Stomach smooth muscle (tissue), 2 donors: ENCODE data around the gene SH3BGRL.
"Not testable (repeated sequence)": the region's sequence is repeated elsewhere in the genome, so short reads cannot be mapped to it uniquely, and the experiment has no call there.

Experiments used
- H3K27ac ChIP-seq: one replicate; pipeline ENCODE4 v1.7.0; 2013; ENCODE audit warnings: mild to moderate bottlenecking, low read length, inconsistent platforms
- H3K27me3 ChIP-seq, 2 donors: one replicate each; pipeline ENCODE4 v1.7.0; 2013; ENCODE audit warnings: low read length in 2 of 2; ENCODE audit not compliant: insufficient read depth in 2 of 2, control insufficient read depth in 1 of 2
- H3K36me3 ChIP-seq, 2 donors: one replicate each; pipeline ENCODE4 v1.7.0; 2013; ENCODE audit warnings: low read length in 2 of 2; ENCODE audit not compliant: control insufficient read depth in 2 of 2, insufficient read depth in 2 of 2
- H3K4me1 ChIP-seq: one replicate; pipeline ENCODE4 v1.7.0; 2013; ENCODE audit warnings: low read length; ENCODE audit not compliant: control insufficient read depth, insufficient read depth
- H3K4me3 ChIP-seq, 2 donors: one replicate each; pipeline ENCODE4 v1.7.0; 2013; ENCODE audit warnings: low read length in 2 of 2
- H3K9ac ChIP-seq, 2 donors: one replicate each; pipeline ENCODE4 v1.7.0; 2013; ENCODE audit warnings: low read length in 2 of 2, mild to moderate bottlenecking in 1 of 2
- H3K9me3 ChIP-seq, 2 donors: one replicate each; pipeline ENCODE4 v1.7.0; 2013; ENCODE audit warnings: low read length in 2 of 2; ENCODE audit not compliant: control insufficient read depth in 2 of 2
- donor health status: healthy.
- donor health status: Pancreatic carcinoma.

Gene SH3BGRL

DNA sequence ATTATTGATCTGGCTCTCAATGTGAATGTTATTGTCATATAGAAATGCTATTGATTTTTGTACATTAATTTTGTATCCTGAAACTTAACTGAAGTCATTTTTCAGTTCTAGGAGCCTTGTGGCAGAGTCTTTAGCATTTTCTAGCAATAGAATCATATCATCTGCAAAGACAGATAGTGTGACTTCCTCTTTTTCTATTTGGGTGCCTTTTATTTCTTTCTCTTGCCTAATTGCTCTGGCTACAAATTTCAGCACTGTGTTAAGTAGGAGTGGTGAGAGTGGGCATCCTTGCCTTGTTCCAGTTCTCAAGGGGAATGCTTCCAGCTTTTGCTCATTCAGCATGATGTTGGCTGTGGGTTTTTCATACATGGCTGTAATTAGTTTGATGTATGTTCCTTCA lies 102.7 kb downstream of the SH3BGRL start:
- H3K36me3 ChIP-seq: no peaks in the 10 kb centered on the region
- no peak overlapping the region for H3K9ac ChIP-seq
- H3K4me1 ChIP-seq: no peaks in the 10 kb centered on the region
- H3K27me3 ChIP-seq: no peaks in the 10 kb centered on the region
- H3K27ac ChIP-seq: no peak overlapping the region
- no peaks in the 10 kb centered on the region for H3K9me3 ChIP-seq
- H3K4me3 ChIP-seq: no peak overlapping the region

- Histone ChIP-seq H3K27ac (no peak overlapping the region), H3K4me1 (no peaks in the 10 kb centered on the region), H3K36me3 (no peaks in the 10 kb centered on the region), H3K27me3 (no peaks in the 10 kb centered on the region), H3K9ac (no peak overlapping the region), H3K9me3 (no peaks in the 10 kb centered on the region), H3K4me3 (no peak overlapping the region)
Measured at GRCh38 chrX:81305240-81305639, 103.3 kb downstream of the SH3BGRL start.

DNA sequence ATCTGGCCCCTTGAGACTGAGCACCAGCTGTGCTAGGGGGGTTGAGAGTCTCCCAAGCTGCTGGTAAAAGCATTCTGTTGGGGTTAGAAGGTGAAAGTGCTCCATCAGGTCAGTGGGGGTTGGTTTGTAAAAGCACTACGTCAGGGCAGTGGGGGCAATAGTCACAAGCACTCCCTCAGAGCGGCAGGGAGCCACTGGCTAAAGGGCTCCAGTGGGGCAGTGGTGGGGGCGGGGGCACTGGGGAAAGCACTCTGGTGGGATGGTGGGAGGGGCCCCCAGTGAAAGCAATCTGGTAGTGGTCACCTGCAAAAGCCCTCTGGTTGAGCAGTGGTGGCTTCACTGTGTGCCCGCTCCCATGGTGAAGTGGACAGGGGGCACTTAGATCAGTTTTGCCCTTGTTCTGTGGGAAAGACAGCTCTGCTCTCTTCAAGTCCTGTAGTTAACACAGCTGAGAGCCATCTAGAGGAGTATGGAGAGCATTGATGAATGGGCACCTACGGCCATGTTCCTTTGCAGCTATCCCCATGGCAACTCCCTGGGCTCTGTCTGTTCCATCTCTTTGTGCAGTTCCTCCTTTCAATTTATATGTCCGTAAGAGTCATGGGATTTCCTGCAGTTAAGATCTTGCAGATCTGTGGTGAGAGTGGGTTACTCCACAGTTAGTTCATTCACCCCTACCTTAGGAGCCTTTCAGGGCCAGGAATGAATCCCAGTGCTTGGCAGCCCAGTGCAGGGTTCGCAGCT lies 106.4 kb downstream of the SH3BGRL start:
- no peaks in the 10 kb centered on the region for H3K27me3 ChIP-seq
- H3K9ac ChIP-seq: no peak overlapping the region
- no peak overlapping the region for H3K4me3 ChIP-seq
- H3K4me1 ChIP-seq: no peaks in the 10 kb centered on the region
- no peak overlapping the region for H3K27ac ChIP-seq
- H3K36me3 ChIP-seq: no peaks in the 10 kb centered on the region
- H3K9me3 ChIP-seq: no peaks in the 10 kb centered on the region

DNA sequence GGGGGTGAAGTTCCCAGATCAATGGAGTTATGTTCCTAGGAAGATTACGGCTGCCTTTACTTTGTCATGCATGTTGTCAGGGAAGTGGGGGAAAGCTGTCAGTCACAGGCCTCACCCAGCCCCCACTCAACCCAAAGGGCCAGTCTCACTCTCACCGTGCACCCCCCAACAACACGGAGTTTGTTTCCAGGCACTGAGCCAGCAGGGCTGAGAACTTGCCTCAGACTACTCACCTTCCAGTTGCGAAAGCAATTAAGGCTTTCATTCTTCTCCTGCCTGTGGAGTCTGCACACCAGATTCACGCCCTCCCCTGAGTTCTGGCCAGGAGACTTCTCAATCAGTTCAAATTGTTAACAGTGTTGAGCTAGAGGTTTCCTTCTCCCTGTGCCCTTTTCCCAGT lies 114.3 kb downstream of the SH3BGRL start:
- no peak overlapping the region for H3K9ac ChIP-seq
- no peaks in the 10 kb centered on the region for H3K36me3 ChIP-seq
- no peak overlapping the region for H3K4me3 ChIP-seq
- no peaks in the 10 kb centered on the region for H3K4me1 ChIP-seq
- no peak overlapping the region for H3K27ac ChIP-seq
- no peaks in the 10 kb centered on the region for H3K9me3 ChIP-seq
- H3K27me3 ChIP-seq: no peaks in the 10 kb centered on the region

DNA sequence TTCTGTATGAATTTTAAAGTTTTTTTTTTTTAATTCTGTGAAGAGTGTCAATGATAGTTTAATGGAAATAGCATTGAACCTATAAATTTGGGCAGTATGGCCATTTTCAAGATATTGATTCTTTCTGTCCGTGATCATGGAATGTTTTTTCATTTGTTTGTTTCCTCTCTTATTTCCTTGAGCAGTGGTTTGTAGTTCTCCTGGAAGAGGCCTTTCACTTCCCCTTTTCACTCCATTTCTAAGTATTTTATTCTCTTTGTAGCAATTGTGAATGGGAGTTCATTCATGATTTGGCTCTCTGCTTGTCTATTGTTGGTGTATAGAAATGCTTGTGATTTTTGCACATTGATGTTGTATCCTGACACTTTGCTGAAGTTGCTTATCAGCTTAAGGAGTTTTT lies 129.8 kb downstream of the SH3BGRL start:
- H3K9me3 ChIP-seq, H3K4me1 ChIP-seq, H3K36me3 ChIP-seq, H3K27me3 ChIP-seq, H3K9ac ChIP-seq, H3K27ac ChIP-seq, H3K4me3 ChIP-seq: not testable (repeated sequence)

- Histone ChIP-seq H3K36me3 (no peaks in the 10 kb centered on the region), H3K9ac (no peak overlapping the region), H3K27me3 (peaks cover 0 to 2% of the 10 kb centered on the region in 2 donors), H3K9me3 (no peaks in the 10 kb centered on the region), H3K4me1 (peaks cover 13% of the 10 kb centered on the region), H3K27ac (peak overlapping the region; percentile 25), H3K4me3 (no peak overlapping the region)
Measured at GRCh38 chrX:81336455-81337152, 134.7 kb downstream of the SH3BGRL start.

GRCh38 chrX:81337805-81338204 lies 135.9 kb downstream of the SH3BGRL start:
- no peak overlapping the region for H3K27ac ChIP-seq
- no peak overlapping the region for H3K4me3 ChIP-seq
- H3K27me3 ChIP-seq: peaks cover 0 to 2% of the 10 kb centered on the region in 2 donors
- H3K9me3 ChIP-seq: no peaks in the 10 kb centered on the region
- peaks cover 13% of the 10 kb centered on the region for H3K4me1 ChIP-seq
- H3K9ac ChIP-seq: no peak overlapping the region
- H3K36me3 ChIP-seq: no peaks in the 10 kb centered on the region

- Histone ChIP-seq H3K4me1 (peaks cover 13% of the 10 kb centered on the region), H3K27me3 (peaks cover 0 to 2% of the 10 kb centered on the region in 2 donors), H3K27ac (no peak overlapping the region), H3K36me3 (no peaks in the 10 kb centered on the region), H3K4me3 (no peak overlapping the region), H3K9me3 (no peaks in the 10 kb centered on the region), H3K9ac (no peak overlapping the region)
Measured at GRCh38 chrX:81338924-81339323, 137.0 kb downstream of the SH3BGRL start.

DNA sequence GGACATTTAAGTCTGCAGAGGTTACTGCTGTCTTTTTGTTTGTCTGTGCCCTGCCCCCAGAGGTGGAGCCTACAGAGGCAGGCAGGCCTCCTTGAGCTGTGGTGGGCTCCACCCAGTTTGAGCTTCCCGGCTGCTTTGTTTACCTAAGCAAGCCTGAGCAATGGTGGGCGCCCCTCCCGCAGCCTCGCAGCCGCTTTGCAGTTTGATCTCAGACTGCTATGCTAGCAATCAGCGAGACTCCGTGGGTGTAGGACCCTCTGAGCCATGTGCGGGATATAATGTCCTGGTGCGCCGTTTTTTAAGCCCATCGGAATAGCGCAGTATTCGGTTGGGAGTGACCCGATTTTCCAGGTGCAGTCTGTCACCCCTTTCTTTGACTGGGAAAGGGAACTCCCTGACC lies 143.4 kb downstream of the SH3BGRL start:
- H3K4me3 ChIP-seq, H3K9ac ChIP-seq, H3K4me1 ChIP-seq, H3K9me3 ChIP-seq, H3K27ac ChIP-seq, H3K36me3 ChIP-seq, H3K27me3 ChIP-seq: not testable (repeated sequence)
